IMR-90 (cell line): ENCODE data around the gene NAGPA. TPM values are rescaled to one million over a fixed set of nuclear protein-coding genes. Genes with fewer than 3 reads are reported as not detected.

Experiments
- ATAC-seq: fragments of 200-7000 bp; cut with Tn5 transposase; 2 replicates; pipeline ENCODE4 v1.9.1; 2020; ENCODE audit warnings: low read depth, mild to moderate bottlenecking, moderate library complexity
- BruUV-seq: library from RNA; stranded (reverse); fragments of 400-500 nt; replicated peaks from 2 replicates; lab custom pipeline; 2021; lab: Mats Ljungman, UMichigan
- CTCF ChIA-PET: fragments of 300-600 bp; formaldehyde crosslinking; extraction: SDS; loops from one replicate; lab custom pipeline; 2021; ENCODE audit warnings: antibody characterized with exemption; lab: Yijun Ruan, JAX
- POLR2A ChIA-PET: fragments of 300-600 bp; sonication (Branson Sonifier 250); formaldehyde crosslinking; loops from one replicate; lab custom pipeline; 2022; ENCODE audit warnings: antibody characterized with exemption; ENCODE audit not compliant: unreplicated experiment; lab: Charles Lee
- DNase-seq: peaks from one replicate; pipeline ENCODE4 v3.0.0; 2013
- H2AFZ ChIP-seq: replicated peaks from 2 replicates; pipeline ENCODE3; 2013; ENCODE audit warnings: low read length, mild to moderate bottlenecking; ENCODE audit not compliant: poor library complexity
- H2AK5ac ChIP-seq: 2 replicates; pipeline ENCODE4 v1.6.1; 2013; ENCODE audit warnings: low read depth, low read length, inconsistent platforms
- H2AK9ac ChIP-seq: replicated peaks from 2 replicates; pipeline ENCODE3; 2013; ENCODE audit warnings: mild to moderate bottlenecking, low read depth, low read length, moderate library complexity; ENCODE audit not compliant: poor library complexity
- H2BK120ac ChIP-seq: 2 replicates; pipeline ENCODE4 v1.6.1; 2013; ENCODE audit warnings: low read depth, low read length, inconsistent platforms
- H2BK15ac ChIP-seq: 3 replicates; pipeline ENCODE4 v1.6.1; 2013; ENCODE audit warnings: low read depth, low read length, inconsistent platforms
- H2BK20ac ChIP-seq: 2 replicates; pipeline ENCODE4 v1.6.1; 2013; ENCODE audit warnings: low read depth, mild to moderate bottlenecking, inconsistent platforms, low read length, moderate library complexity
- H2BK5ac ChIP-seq: 2 replicates; pipeline ENCODE4 v1.6.1; 2013; ENCODE audit warnings: mild to moderate bottlenecking, low read depth, low read length, inconsistent platforms; ENCODE audit not compliant: poor library complexity, severe bottlenecking
- H3K14ac ChIP-seq: replicated peaks from 2 replicates; pipeline ENCODE4 v1.6.1; 2013; ENCODE audit warnings: low read depth, low read length, inconsistent platforms
- H3K18ac ChIP-seq: 2 replicates; pipeline ENCODE4 v1.6.1; 2013; ENCODE audit warnings: low read depth, low read length, control low read depth
- H3K23ac ChIP-seq: 2 replicates; pipeline ENCODE4 v1.6.1; 2013; ENCODE audit warnings: low read depth, low read length, inconsistent platforms
- H3K27ac ChIP-seq: 2 replicates; pipeline ENCODE4 v1.5.1; 2013; ENCODE audit warnings: mild to moderate bottlenecking, control low read depth, low read length; ENCODE audit not compliant: insufficient read depth
- H3K27me3 ChIP-seq: 2 replicates; pipeline ENCODE4 v1.6.1; 2013; ENCODE audit warnings: low read length; ENCODE audit not compliant: control insufficient read depth, insufficient read depth
- H3K36me3 ChIP-seq: 2 replicates; pipeline ENCODE4 v1.6.1; 2013; ENCODE audit warnings: low read length, mixed read lengths; ENCODE audit not compliant: control insufficient read depth, insufficient read depth
- H3K4ac ChIP-seq: 2 replicates; pipeline ENCODE4 v1.6.1; 2013; ENCODE audit warnings: low read depth, low read length, inconsistent platforms
- H3K4me1 ChIP-seq: 2 replicates; pipeline ENCODE4 v1.6.1; 2013; ENCODE audit warnings: low read length, mixed read lengths; ENCODE audit not compliant: control insufficient read depth, insufficient read depth
- H3K4me2 ChIP-seq: 2 replicates; pipeline ENCODE4 v1.6.1; 2013; ENCODE audit warnings: low read depth, mild to moderate bottlenecking, control low read depth, low read length, moderate library complexity
- H3K4me3 ChIP-seq: 2 replicates; pipeline ENCODE4 v1.5.1; 2013; ENCODE audit warnings: low read depth, mild to moderate bottlenecking, control low read depth, low read length, moderate library complexity; ENCODE audit not compliant: insufficient read depth
- H3K56ac ChIP-seq: 2 replicates; pipeline ENCODE4 v1.6.1; 2013; ENCODE audit warnings: low read length, inconsistent platforms; ENCODE audit not compliant: insufficient read depth; ENCODE audit errors: extremely low read depth
- H3K79me1 ChIP-seq, 2 experiments: 2 replicates each; pipeline ENCODE4 v1.6.1; 2013; ENCODE audit warnings: low read length in 2 of 2, inconsistent platforms in 1 of 2, low read depth in 1 of 2
- H3K9ac ChIP-seq: 2 replicates; pipeline ENCODE4 v1.6.1; 2013; ENCODE audit warnings: low read depth, low read length, control low read depth
- H3K9me1 ChIP-seq: 2 replicates; pipeline ENCODE4 v1.6.1; 2013; ENCODE audit warnings: low read length, inconsistent platforms; ENCODE audit not compliant: insufficient read depth
- H3K9me3 ChIP-seq: 2 replicates; pipeline ENCODE4 v1.6.1; 2013; ENCODE audit warnings: low read length; ENCODE audit not compliant: control insufficient read depth, insufficient read depth
- H4K20me1 ChIP-seq: 2 replicates; pipeline ENCODE4 v1.6.1; 2013; ENCODE audit warnings: low read length, inconsistent platforms; ENCODE audit not compliant: insufficient read depth
- H4K5ac ChIP-seq: 2 replicates; pipeline ENCODE4 v1.6.1; 2013; ENCODE audit warnings: mild to moderate bottlenecking, low read depth, low read length, control low read depth
- H4K8ac ChIP-seq, 2 experiments: 2 replicates each; pipeline ENCODE4 v1.6.1; 2013; ENCODE audit warnings: low read depth in 2 of 2, low read length in 2 of 2, control low read depth in 1 of 2, inconsistent platforms in 1 of 2
- H4K91ac ChIP-seq: 2 replicates; pipeline ENCODE4 v1.6.1; 2013; ENCODE audit warnings: low read depth, low read length, inconsistent platforms; ENCODE audit not compliant: insufficient read depth
- BHLHE40 ChIP-seq: fragments of 150-350 bp; IDR thresholded peaks from 2 replicates; pipeline ENCODE4 v1.6.1; 2016; ENCODE audit warnings: mild to moderate bottlenecking, low read depth, low read length
- CEBPB ChIP-seq: IDR thresholded peaks from 2 replicates; pipeline ENCODE4 v1.6.1; 2012; ENCODE audit warnings: low read depth, low read length, improper control_type of control experiment
- CHD1 ChIP-seq: IDR thresholded peaks from 2 replicates; pipeline ENCODE4 v1.6.1; 2012; ENCODE audit warnings: low read depth, low read length, improper control_type of control experiment
- CTCF ChIP-seq: conservative IDR thresholded peaks from 2 replicates; pipeline ENCODE4 v1.5.1; 2012; ENCODE audit warnings: mild to moderate bottlenecking, low read depth, low read length, improper control_type of control experiment
- ELK1 ChIP-seq: fragments of 150-350 bp; IDR thresholded peaks from 2 replicates; pipeline ENCODE4 v1.6.1; 2016; ENCODE audit warnings: low read depth, mild to moderate bottlenecking, low read length, moderate library complexity, borderline replicate concordance
- MAFK ChIP-seq: IDR thresholded peaks from 2 replicates; pipeline ENCODE4 v1.6.1; 2012; ENCODE audit warnings: low read depth, low read length, improper control_type of control experiment
- MAZ ChIP-seq: IDR thresholded peaks from 2 replicates; pipeline ENCODE4 v1.6.1; 2012; ENCODE audit warnings: low read depth, mild to moderate bottlenecking, low read length, improper control_type of control experiment, moderate library complexity, borderline replicate concordance
- MXI1 ChIP-seq: IDR thresholded peaks from 2 replicates; pipeline ENCODE4 v1.6.1; 2012; ENCODE audit warnings: low read depth, mild to moderate bottlenecking, low read length, moderate library complexity, borderline replicate concordance
- POLR2A ChIP-seq: IDR thresholded peaks from 2 replicates; pipeline ENCODE4 v1.6.1; 2012; ENCODE audit warnings: mild to moderate bottlenecking, low read depth, low read length
- RAD21 ChIP-seq: IDR thresholded peaks from 2 replicates; pipeline ENCODE4 v1.6.1; 2012; ENCODE audit warnings: low read length, improper control_type of control experiment
- RCOR1 ChIP-seq: IDR thresholded peaks from 2 replicates; pipeline ENCODE4 v1.6.1; 2012; ENCODE audit warnings: mild to moderate bottlenecking, low read length, improper control_type of control experiment; ENCODE audit not compliant: insufficient replicate concordance
- RFX5 ChIP-seq: IDR thresholded peaks from 2 replicates; pipeline ENCODE4 v1.8.0; 2012; ENCODE audit warnings: low read depth, mild to moderate bottlenecking, low read length, moderate library complexity
- WGBS, 2 experiments: methylation state at CpG; one replicate each; pipeline versions ENCODE4 v1.1.5 to v1.1.7; 2013; ENCODE audit warnings: missing lambda C conversion rate in 2 of 2; ENCODE audit not compliant: insufficient read length in 1 of 2; ENCODE audit errors: extremely low coverage in 2 of 2; 5-methylcytosine and 5-hydroxymethylcytosine counted together
- dilution Hi-C: fragments of 300-500 bp; cut with HindIII; formaldehyde crosslinking; loops from one replicate; pipeline ENCODE4 v1.14.3; 2018; ENCODE audit warnings: low sequenced_read_pairs; ENCODE audit not compliant: unreplicated experiment
- in situ Hi-C: fragments of 300-500 bp; cut with MboI; formaldehyde crosslinking; loops from 3 replicates; pipeline ENCODE4 v1.14.3; 2019; ENCODE audit warnings: low sequenced_read_pairs, inconsistent platforms, mixed read lengths
- intact Hi-C: fragments of 100-400 bp; cut with micrococcal nuclease; formaldehyde crosslinking; loops from 2 replicates; pipeline ENCODE4 v1.10.0; 2022
- polyA plus RNA-seq, 3 experiments: library from polyadenylated mRNA; depleted of rRNA; stranded (reverse); fragments of >200 nt; gene quantifications; 2 replicates each; pipeline ENCODE4 v1.2.3, GENCODE V29; 2012; ENCODE audit warnings: low replicate concordance in 1 of 3
- total RNA-seq: library from RNA; depleted of rRNA; stranded (reverse); fragments of >200 nt; gene quantifications from 2 replicates; pipeline ENCODE4 v1.2.3, GENCODE V29; 2012
- TF ChIP-seq, protein P1 (sequence below): fragments of 150-350 bp; IDR thresholded peaks from 2 replicates; pipeline ENCODE4 v1.6.1; 2017; ENCODE audit warnings: mild to moderate bottlenecking, antibody characterized with exemption, low read length, low read depth

The NAGPA gene
- total and polyA plus RNA-seq, 2 of the 4 experiments (the other 2 are of a cell fraction): 6.5 to 12.2 TPM

GRCh38 chr16:5006348-5007193, 27.2 kb downstream of the NAGPA start:
- BruUV-seq: no TSS peak
- H3K9me3 ChIP-seq: no peaks in the 10 kb centered on the region
- H2AK9ac ChIP-seq: no peak overlapping the region
- H3K18ac ChIP-seq: no peak overlapping the region
- no peaks in the 10 kb centered on the region for H3K9me1 ChIP-seq
- no peak overlapping the region for H3K56ac ChIP-seq
- peak overlapping the region; percentile 58 for H2AFZ ChIP-seq
- H4K91ac ChIP-seq: no peak overlapping the region
- H3K27me3 ChIP-seq: peaks cover 25% of the 10 kb centered on the region
- intact Hi-C loops (no loop called here), dilution Hi-C loops (no loop called here), in situ Hi-C loops (no loop called here)
- no peak for ATAC-seq
- no peaks in the 10 kb centered on the region for H3K4me1 ChIP-seq
- no peak overlapping the region for H4K8ac ChIP-seq
- POLR2A ChIA-PET: interaction anchor here (0.6 kb wide), 1 partner anchor 204 kb away, joined by 4 read pairs; the partner anchor contains the start of gene ROGDI
- no peak overlapping the region for H3K14ac ChIP-seq
- H3K4ac ChIP-seq: no peak overlapping the region
- TF ChIP-seq MAZ: no peak
- no peak for TF ChIP-seq CEBPB
- no peak for TF ChIP-seq RFX5
- no peak for TF ChIP-seq MAFK
- no peak for TF ChIP-seq RCOR1
- no peak for TF ChIP-seq CHD1
- TF ChIP-seq, protein P1, sequence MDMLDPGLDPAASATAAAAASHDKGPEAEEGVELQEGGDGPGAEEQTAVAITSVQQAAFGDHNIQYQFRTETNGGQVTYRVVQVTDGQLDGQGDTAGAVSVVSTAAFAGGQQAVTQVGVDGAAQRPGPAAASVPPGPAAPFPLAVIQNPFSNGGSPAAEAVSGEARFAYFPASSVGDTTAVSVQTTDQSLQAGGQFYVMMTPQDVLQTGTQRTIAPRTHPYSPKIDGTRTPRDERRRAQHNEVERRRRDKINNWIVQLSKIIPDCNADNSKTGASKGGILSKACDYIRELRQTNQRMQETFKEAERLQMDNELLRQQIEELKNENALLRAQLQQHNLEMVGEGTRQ: no peak
- no peak for TF ChIP-seq ELK1
- no peak for TF ChIP-seq POLR2A
- no peak for TF ChIP-seq BHLHE40
- no peak for TF ChIP-seq MXI1
- no peak for TF ChIP-seq RAD21
- TF ChIP-seq CTCF: no peak
- WGBS, 2 experiments: 78% methylated on average over 6 of the region's 22 CpGs; no CpG with 5 or more reads in 1 of the 2 experiments
- CTCF ChIA-PET: no interaction called here
- H3K27ac ChIP-seq: no peak overlapping the region
- H4K5ac ChIP-seq: no peak overlapping the region
- no peaks in the 10 kb centered on the region for H3K79me1 ChIP-seq
- H3K23ac ChIP-seq: no peak overlapping the region
- no peak overlapping the region for H2BK5ac ChIP-seq
- H3K4me2 ChIP-seq: no peak overlapping the region
- no peak overlapping the region for H2AK5ac ChIP-seq
- no peaks in the 10 kb centered on the region for H4K20me1 ChIP-seq
- no peak overlapping the region for H2BK15ac ChIP-seq
- no peak overlapping the region for H3K9ac ChIP-seq
- no peak overlapping the region for H3K4me3 ChIP-seq
- DNase-seq: no peak
- H3K36me3 ChIP-seq: no peaks in the 10 kb centered on the region
- no peak overlapping the region for H2BK20ac ChIP-seq
- H2BK120ac ChIP-seq: no peak overlapping the region
